ENCODE measurements around the gene FBXO45.
A peak's percentile ranks its signal among the peaks of the same experiment; 100 is the strongest.
"Not testable (repeated sequence)": the region's sequence is repeated elsewhere in the genome, so short reads cannot be mapped to it uniquely, and the experiment has no call there.

FBXO45 gene

GRCh38 chr3:196568246-196569002 is at the start of gene FBXO45, which contains the start of gene WDR53:
TSS of gene FBXO45 (plus strand) at chr3:196568660. CDS start at chr3:196568985, 325 bp downstream.
TSS of gene WDR53 (minus strand) at chr3:196568554. CDS start at chr3:196561475, 7,079 bp downstream.
- DNase-seq (ENCODE audit: low read depth, low spot score), result peak; percentile 58
- TF ChIP-seq EZH2 (IDR thresholded peaks at IDR 0.05) (no peak), FOXP2 (optimal IDR thresholded peaks at IDR 0.05; ENCODE audit: control extremely low read depth, extremely low read length, insufficient read depth) (peak; percentile 92), POLR2AphosphoS5 (IDR thresholded peaks at IDR 0.05; ENCODE audit: borderline replicate concordance, low read depth, low read length) (peak; percentile 91)
- Histone ChIP-seq H3K36me3 (ENCODE audit: insufficient read depth, low read length) (no peaks in the 10 kb centered on the region; the same call in 1 of the 2 replicates), H3K9me3 (ENCODE audit: low read depth, low read length) (no peaks in the 10 kb centered on the region), H3K4me3 (peak within 1 kb of the TSS; percentile 94), H3K27ac (0 out of 2 replicates have a peak within 1 kb of the TSS, but pooled peaks have one; percentile 27), H3K9ac (ENCODE audit: insufficient read length) (peak within 1 kb of the TSS; percentile 94)

- Histone ChIP-seq H3K9me3 (ENCODE audit: low read depth, low read length) (peaks cover 22% of the 10 kb centered on the region; the same call in 1 of the 2 replicates), H3K36me3 (ENCODE audit: insufficient read depth, low read length) (no peaks in the 10 kb centered on the region), H3K9ac (ENCODE audit: insufficient read length) (no peak overlapping the region), H3K4me3 (no peak overlapping the region), H3K27ac (no peak overlapping the region)
- TF ChIP-seq EZH2 (IDR thresholded peaks at IDR 0.05) (no peak), POLR2AphosphoS5 (IDR thresholded peaks at IDR 0.05; ENCODE audit: borderline replicate concordance, low read depth, low read length) (no peak), FOXP2 (optimal IDR thresholded peaks at IDR 0.05; ENCODE audit: control extremely low read depth, extremely low read length, insufficient read depth) (no peak)
- peak; percentile 76 for DNase-seq (ENCODE audit: low read depth, low spot score)
Observed at GRCh38 chr3:196518966-196519717, 49.3 kb upstream of the FBXO45 start.

- DNase-seq (ENCODE audit: low read depth, low spot score), result no peak
- no peak for TF ChIP-seq POLR2AphosphoS5 (IDR thresholded peaks at IDR 0.05; ENCODE audit: borderline replicate concordance, low read depth, low read length)
- no peak for TF ChIP-seq EZH2 (IDR thresholded peaks at IDR 0.05)
- TF ChIP-seq FOXP2 (optimal IDR thresholded peaks at IDR 0.05; ENCODE audit: control extremely low read depth, extremely low read length, insufficient read depth), result no peak
- no peaks in the 10 kb centered on the region for H3K36me3 ChIP-seq (ENCODE audit: insufficient read depth, low read length)
- no peak overlapping the region for H3K27ac ChIP-seq
- H3K9ac ChIP-seq (ENCODE audit: insufficient read length), result no peak overlapping the region
- no peak overlapping the region for H3K4me3 ChIP-seq
- H3K9me3 ChIP-seq (ENCODE audit: low read depth, low read length), result peaks cover 22% of the 10 kb centered on the region; the same call in 1 of the 2 replicates
Observed at GRCh38 chr3:196519718-196520082, 48.8 kb upstream of the FBXO45 start.

GRCh38 chr3:196521291-196521690 is 47.2 kb upstream of the FBXO45 start:
- peaks cover 22% of the 10 kb centered on the region; the same call in 1 of the 2 replicates for H3K9me3 ChIP-seq (ENCODE audit: low read depth, low read length)
- DNase-seq (ENCODE audit: low read depth, low spot score); H3K36me3 ChIP-seq (ENCODE audit: insufficient read depth, low read length); H3K4me3 ChIP-seq; H3K9ac ChIP-seq (ENCODE audit: insufficient read length); H3K27ac ChIP-seq: not testable (repeated sequence)

- peaks cover 15% of the 10 kb centered on the region; the same call in 1 of the 2 replicates for H3K9me3 ChIP-seq (ENCODE audit: low read depth, low read length)
- H3K4me3 ChIP-seq, result no peak overlapping the region
- no peak for DNase-seq (ENCODE audit: low read depth, low spot score)
- no peaks in the 10 kb centered on the region for H3K36me3 ChIP-seq (ENCODE audit: insufficient read depth, low read length)
- no peak overlapping the region for H3K9ac ChIP-seq (ENCODE audit: insufficient read length)
- H3K27ac ChIP-seq, result no peak overlapping the region
- no peak for TF ChIP-seq FOXP2 (optimal IDR thresholded peaks at IDR 0.05; ENCODE audit: control extremely low read depth, extremely low read length, insufficient read depth)
- TF ChIP-seq POLR2AphosphoS5 (IDR thresholded peaks at IDR 0.05; ENCODE audit: borderline replicate concordance, low read depth, low read length), result no peak
- no peak for TF ChIP-seq EZH2 (IDR thresholded peaks at IDR 0.05)
Observed at GRCh38 chr3:196523841-196524240, 44.6 kb upstream of the FBXO45 start.

GRCh38 chr3:196524527-196524926 is 43.9 kb upstream of the FBXO45 start:
- DNase-seq (ENCODE audit: low read depth, low spot score), result no peak
- Histone ChIP-seq H3K4me3 (no peak overlapping the region), H3K9ac (ENCODE audit: insufficient read length) (no peak overlapping the region)

GRCh38 chr3:196525141-196525540 is 43.3 kb upstream of the FBXO45 start:
- DNase-seq (ENCODE audit: low read depth, low spot score), result no peak
- H3K9me3 ChIP-seq (ENCODE audit: low read depth, low read length), result peaks cover 3% of the 10 kb centered on the region; the same call in 1 of the 2 replicates
- H3K27ac ChIP-seq, result no peak overlapping the region
- H3K4me3 ChIP-seq, result no peak overlapping the region
- H3K36me3 ChIP-seq (ENCODE audit: insufficient read depth, low read length), result no peaks in the 10 kb centered on the region
- TF ChIP-seq FOXP2 (optimal IDR thresholded peaks at IDR 0.05; ENCODE audit: control extremely low read depth, extremely low read length, insufficient read depth), result no peak
- H3K9ac ChIP-seq (ENCODE audit: insufficient read length), result no peak overlapping the region

More at GRCh38 chr3:196524527-196524926, 43.9 kb upstream of the FBXO45 start:
- Histone ChIP-seq H3K36me3 (ENCODE audit: insufficient read depth, low read length) (no peaks in the 10 kb centered on the region), H3K9me3 (ENCODE audit: low read depth, low read length) (peaks cover 9% of the 10 kb centered on the region; the same call in 1 of the 2 replicates), H3K27ac (no peak overlapping the region)
- TF ChIP-seq POLR2AphosphoS5 (IDR thresholded peaks at IDR 0.05; ENCODE audit: borderline replicate concordance, low read depth, low read length), result no peak
- TF ChIP-seq EZH2 (IDR thresholded peaks at IDR 0.05), result no peak
- TF ChIP-seq FOXP2 (optimal IDR thresholded peaks at IDR 0.05; ENCODE audit: control extremely low read depth, extremely low read length, insufficient read depth), result no peak

GRCh38 chr3:196528639-196529233 is 39.7 kb upstream of the FBXO45 start:
- DNase-seq (ENCODE audit: low read depth, low spot score), result no peak
- no peaks in the 10 kb centered on the region for H3K36me3 ChIP-seq (ENCODE audit: insufficient read depth, low read length)
- H3K9me3 ChIP-seq (ENCODE audit: low read depth, low read length), result no peaks in the 10 kb centered on the region
- H3K27ac ChIP-seq, result no peak overlapping the region
- H3K4me3 ChIP-seq, result no peak overlapping the region
- no peak overlapping the region for H3K9ac ChIP-seq (ENCODE audit: insufficient read length)
- TF ChIP-seq FOXP2 (optimal IDR thresholded peaks at IDR 0.05; ENCODE audit: control extremely low read depth, extremely low read length, insufficient read depth), result no peak
- no peak for TF ChIP-seq EZH2 (IDR thresholded peaks at IDR 0.05)
- no peak for TF ChIP-seq POLR2AphosphoS5 (IDR thresholded peaks at IDR 0.05; ENCODE audit: borderline replicate concordance, low read depth, low read length)

Data from SK-N-MC (cell line).